ENCODE results near the gene TAF6.

TAF6 gene

GRCh38 chr7:100064162-100064561, 55.0 kb downstream of the TAF6 start:
- DNase-seq, result no peak

- no peak for DNase-seq
Measured at GRCh38 chr7:100063376-100063775, 55.8 kb downstream of the TAF6 start.

GRCh38 chr7:100061518-100062193, 57.5 kb downstream of the TAF6 start:
- DNase-seq, result no peak

- DNase-seq, result no peak
Measured at GRCh38 chr7:100059251-100059739, 59.9 kb downstream of the TAF6 start.
